Transverse colon (tissue), 4 donors: ENCODE data around the gene VAPB.

Experiments
- CTCF ChIP-seq, 5 experiments: fragments of 200-600 bp in 3 of 5; fragments of 450-650 bp in 2 of 5; sonication (generic) in 3 of 5; IDR thresholded peaks; 1 replicate in 2 of 5; 2 replicates in 3 of 5; pipeline ENCODE4 v1.5.1; 2016 to 2017; ENCODE audit warnings: antibody characterized with exemption in 5 of 5, inconsistent platforms in 3 of 5, mild to moderate bottlenecking in 2 of 5, moderate library complexity in 1 of 5
- EP300 ChIP-seq: sonication (generic); formaldehyde crosslinking; IDR thresholded peaks from one replicate; pipeline ENCODE4 v1.6.1; 2017; ENCODE audit warnings: antibody characterized with exemption, low read depth
- POLR2AphosphoS5 ChIP-seq, 3 donors: sonication (generic); formaldehyde crosslinking; IDR thresholded peaks; one replicate each; pipeline ENCODE4 v1.6.1; 2016; ENCODE audit warnings: antibody characterized with exemption in 3 of 3

- no peak for TF ChIP-seq CTCF (IDR thresholded peaks at IDR 0.05)
- TF ChIP-seq EP300, result no peak
- no peak for TF ChIP-seq POLR2AphosphoS5 (IDR thresholded peaks at IDR 0.05)
Measured at GRCh38 chr20:58416057-58416456, 27.0 kb downstream of the VAPB start.
